Hematopoietic multipotent progenitor cell treated with erythropoietin and hydrocortisone succinate and interleukin-3 and kit ligand, for 4 days (in vitro differentiated cells): ENCODE data around the gene SLC2A4RG.

ENCODE experiments used
- DNase-seq: peaks from one replicate; pipeline ENCODE4 v3.0.0-alpha.2; 2015

The SLC2A4RG gene, protein sequence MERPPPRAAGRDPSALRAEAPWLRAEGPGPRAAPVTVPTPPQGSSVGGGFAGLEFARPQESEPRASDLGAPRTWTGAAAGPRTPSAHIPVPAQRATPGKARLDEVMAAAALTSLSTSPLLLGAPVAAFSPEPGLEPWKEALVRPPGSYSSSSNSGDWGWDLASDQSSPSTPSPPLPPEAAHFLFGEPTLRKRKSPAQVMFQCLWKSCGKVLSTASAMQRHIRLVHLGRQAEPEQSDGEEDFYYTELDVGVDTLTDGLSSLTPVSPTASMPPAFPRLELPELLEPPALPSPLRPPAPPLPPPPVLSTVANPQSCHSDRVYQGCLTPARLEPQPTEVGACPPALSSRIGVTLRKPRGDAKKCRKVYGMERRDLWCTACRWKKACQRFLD

DNA sequence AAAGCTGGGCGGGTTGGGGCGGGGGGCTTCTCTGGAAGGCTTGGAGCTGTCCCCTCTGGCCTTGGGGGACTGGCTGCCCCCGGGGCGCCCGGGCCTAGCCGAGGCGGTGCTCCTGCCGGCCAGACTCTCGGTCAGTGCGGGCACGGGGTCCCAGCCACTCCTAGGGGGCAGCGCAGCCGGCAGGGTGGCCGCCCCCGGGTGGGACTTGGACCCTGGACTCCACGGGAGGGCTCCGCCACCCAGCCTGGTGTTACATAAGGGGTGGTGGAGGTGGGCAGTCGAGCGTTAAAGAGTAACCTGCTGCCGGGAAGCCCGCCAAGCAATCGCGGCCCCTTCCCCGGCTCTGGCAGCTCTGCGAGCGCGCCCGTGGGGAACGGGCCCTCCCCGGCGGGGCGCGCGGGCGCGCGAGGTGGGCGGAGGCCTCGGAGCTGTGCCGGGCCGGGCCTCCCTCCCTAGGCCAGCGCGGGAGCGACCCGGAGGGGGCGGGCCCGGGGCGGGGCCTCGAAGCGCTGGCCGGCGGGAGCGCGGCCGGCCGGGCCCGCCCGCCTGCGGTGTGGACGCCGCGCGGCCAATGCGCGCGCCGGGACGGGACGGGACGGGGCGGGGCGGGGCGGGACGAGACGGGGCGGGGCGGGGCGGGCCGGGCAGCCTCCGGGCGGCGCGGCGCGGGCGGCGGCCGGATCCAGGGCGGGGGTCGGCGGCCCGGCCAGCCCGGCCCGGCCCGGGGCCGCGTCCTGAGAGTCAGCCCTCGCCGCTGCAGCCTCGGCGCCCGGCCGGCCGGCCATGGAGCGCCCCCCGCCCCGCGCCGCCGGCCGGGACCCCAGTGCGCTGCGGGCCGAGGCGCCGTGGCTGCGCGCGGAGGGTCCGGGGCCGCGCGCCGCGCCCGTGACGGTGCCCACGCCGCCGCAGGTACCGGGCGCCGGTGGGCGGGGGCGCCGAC, at the start of gene SLC2A4RG:
Gene SLC2A4RG, plus strand, starts transcription at position 647 of the 940 bp plus-strand sequence. Its CDS starts 137 bp downstream, at position 784.
- DNase-seq, result peak; percentile 91

DNA sequence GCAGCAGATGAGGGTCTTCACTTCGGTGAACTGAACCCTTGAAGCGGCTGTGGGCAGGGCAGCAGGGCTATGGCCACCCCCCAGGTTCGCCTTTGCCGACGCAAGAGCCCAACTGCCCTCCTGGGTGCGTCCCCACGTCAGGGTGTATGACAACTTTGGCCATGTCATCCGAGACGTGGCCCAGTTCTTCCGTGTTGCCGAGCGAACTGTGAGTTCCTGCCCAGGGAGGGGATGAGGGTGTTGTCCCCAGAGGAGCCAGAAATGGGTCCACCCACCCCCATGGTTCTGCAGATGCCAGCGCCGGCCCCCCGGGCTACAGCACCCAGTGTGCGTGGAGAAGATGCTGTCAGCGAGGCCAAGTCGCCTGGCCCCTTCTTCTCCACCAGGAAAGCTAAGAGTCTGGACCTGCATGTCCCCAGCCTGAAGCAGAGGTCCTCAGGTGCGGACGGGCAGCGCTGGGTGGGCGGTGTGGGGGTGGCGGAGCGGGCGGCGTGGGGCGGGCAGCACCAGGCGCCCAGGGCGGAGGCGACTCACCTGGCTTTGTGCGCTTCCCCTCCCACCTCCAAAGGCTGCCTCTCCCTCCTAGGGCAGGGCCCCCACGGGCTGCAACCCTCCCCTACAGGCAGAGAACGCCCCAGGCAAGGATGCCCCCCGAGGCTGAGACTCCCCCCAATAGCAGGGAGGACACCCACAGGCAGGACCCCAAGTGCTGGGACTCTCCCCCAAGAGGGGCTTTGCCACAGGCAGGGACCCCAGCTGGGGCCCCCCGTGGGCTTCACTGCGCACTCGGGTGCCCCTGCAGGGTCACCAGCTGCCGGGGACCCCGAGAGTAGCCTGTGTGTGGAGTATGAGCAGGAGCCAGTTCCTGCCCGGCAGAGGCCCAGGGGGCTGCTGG, 49.3 kb upstream of the SLC2A4RG start:
- DNase-seq, result no peak

DNA sequence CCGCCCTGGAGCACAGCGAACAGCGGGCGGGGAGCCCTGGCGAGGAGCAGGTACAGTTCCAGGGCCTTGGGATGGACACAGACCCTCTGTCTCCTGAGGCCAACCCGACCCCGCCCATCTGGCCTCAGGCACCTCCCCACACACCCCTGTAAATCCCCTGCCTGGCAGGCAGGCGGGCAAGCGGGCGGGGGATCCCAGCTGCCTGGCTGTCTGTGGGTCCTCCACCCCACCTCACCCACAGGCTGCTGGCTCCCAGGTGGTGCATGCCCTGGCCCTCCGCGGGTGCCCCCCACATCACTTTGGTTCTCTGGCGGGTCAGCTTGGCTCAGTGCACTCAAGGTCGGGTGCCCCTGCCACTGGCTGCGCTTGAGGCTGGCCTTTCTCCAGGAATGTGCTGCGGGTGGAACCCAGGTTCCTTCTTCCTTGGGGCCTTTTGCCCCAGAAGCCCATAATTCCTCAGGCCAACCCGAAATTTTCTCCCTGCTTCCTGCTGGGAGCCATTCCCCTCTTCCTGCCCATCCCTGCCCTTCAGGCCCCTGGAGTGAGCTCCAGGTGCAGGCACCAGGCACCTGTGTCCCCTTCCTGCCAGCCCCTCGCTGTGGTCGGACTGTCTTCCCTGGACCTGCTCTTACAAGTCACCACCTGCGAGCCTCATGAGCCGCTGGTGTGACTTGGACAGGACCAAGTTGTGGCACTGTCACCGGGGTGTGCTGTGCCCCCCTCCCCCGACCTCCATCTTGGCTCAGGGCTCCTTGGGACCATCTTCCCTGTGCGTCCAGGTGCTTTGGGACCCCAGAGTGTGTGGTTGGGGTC, 48.5 kb upstream of the SLC2A4RG start:
- DNase-seq, result no peak

DNA sequence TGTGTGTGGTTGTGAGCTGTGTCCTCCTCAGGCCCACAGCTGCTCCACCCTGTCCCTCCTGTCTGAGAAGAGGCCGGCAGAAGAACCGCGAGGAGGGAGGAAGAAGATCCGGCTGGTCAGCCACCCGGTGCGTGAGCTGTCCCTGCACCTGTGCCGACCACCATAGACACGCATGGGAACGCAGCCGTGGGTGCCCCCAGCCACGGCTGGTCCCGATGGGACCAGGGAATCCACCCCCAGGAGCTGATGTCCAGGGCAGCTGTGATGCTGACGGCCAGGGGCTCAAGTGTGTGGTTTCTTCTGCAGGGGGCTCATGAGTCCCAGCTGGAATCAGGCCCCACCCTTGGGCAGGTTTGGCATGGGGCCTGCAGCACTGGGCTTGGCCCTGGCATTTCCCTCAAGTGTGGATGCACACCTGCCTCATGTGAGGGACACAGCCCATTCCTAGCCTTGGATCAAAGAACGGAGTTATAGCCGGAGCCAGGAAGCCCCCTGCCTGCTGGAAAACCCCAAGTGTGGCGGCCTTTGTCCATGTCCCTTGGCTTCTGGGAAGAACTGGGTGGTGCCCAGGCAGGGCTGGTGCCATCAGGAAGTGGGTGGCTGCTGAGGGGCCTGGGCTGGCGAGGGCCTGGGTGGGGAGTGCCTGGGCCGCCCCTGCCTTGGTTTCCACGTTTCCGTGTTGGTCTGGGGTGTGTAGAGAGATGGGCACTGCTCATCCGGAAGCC, 47.7 kb upstream of the SLC2A4RG start:
- DNase-seq, result no peak

DNA sequence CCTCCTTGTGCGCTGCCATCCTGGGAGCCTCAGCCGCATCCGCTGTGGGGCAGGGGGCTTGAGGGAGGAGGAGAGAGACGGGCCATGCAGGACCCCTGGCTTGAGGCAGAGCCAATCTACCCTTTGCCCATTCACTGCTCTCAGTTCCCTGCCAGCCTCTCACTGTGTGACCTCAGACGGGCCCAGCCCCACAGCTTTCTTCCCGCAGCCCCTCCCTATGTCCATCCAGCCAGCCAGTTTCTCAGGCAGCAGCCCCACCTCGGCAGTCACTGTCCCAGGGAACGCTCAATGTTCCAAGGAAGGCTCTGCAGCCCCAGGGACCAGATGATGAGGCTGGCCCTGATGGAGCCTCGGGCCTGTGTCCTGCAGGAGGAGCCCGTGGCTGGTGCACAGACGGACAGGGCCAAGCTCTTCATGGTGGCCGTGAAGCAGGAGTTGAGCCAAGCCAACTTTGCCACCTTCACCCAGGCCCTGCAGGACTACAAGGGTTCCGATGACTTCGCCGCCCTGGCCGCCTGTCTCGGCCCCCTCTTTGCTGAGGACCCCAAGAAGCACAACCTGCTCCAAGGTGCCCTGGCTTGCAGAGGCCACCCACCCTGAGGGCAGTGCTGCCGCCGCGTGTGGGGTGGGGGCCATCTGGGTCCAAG, 47.0 kb upstream of the SLC2A4RG start:
- DNase-seq, result no peak

DNA sequence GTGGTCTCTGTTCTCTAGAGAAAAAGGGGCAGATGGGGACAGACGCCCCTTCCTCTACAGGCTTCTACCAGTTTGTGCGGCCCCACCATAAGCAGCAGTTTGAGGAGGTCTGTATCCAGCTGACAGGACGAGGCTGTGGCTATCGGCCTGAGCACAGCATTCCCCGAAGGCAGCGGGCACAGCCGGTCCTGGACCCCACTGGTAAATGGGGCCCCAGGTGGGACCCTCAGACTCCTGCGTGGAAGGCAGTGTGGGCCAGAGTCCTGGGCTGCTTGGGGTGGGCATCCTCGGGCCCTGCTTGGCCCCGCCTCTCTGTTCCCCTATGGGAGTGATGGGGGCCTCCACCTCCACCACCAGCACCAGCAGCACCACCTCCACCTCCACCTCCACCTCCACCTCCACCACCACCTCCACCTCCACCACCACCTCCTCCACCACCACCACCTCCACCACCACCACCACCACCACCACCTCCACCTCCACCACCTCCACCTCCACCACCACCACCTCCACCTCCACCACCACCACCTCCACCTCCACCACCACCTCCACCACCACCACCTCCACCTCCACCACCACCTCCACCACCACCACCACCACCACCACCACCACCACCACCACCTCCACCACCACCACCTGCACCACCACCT, 46.4 kb upstream of the SLC2A4RG start:
- DNase-seq, result no peak

DNA sequence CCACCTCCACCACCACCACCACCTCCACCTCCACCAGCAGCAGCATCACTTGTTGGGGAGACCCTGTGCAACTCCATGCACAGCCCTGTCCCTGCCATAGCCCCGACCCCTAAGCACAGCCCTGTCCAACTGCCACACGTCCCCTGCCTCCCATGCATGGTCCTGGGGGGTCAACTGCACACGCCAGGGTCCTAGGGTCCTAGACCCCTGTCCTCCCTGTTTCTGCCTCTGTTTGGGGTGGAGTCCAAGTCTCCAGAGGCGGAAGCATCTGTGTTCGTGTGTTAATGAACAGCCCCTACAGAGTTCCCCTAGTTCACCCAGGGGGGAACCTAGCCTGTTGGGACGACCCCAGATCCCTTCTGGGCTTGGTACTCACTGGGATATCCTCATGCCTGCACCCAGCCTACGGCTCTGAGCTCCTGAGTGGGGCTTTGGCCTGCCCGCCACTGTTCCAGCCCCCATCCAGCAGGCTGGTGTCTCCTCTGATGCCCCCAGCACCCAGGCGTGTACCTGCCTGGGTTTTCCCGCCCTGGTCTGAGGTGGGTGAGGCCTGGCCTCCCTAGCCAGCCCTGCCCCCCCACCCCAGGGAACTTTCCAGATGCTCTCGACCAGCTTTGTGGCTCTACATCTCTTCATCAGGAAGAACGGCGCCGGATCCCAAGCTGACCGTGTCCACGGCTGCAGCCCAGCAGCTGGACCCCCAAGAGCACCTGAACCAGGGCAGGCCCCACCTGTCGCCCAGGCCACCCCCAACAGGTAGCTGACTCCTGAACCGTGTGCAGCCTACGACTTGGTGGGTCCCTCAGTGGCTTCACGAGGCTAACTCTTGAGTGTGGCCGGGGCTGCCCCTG, 45.6 kb upstream of the SLC2A4RG start:
- DNase-seq, result no peak

DNA sequence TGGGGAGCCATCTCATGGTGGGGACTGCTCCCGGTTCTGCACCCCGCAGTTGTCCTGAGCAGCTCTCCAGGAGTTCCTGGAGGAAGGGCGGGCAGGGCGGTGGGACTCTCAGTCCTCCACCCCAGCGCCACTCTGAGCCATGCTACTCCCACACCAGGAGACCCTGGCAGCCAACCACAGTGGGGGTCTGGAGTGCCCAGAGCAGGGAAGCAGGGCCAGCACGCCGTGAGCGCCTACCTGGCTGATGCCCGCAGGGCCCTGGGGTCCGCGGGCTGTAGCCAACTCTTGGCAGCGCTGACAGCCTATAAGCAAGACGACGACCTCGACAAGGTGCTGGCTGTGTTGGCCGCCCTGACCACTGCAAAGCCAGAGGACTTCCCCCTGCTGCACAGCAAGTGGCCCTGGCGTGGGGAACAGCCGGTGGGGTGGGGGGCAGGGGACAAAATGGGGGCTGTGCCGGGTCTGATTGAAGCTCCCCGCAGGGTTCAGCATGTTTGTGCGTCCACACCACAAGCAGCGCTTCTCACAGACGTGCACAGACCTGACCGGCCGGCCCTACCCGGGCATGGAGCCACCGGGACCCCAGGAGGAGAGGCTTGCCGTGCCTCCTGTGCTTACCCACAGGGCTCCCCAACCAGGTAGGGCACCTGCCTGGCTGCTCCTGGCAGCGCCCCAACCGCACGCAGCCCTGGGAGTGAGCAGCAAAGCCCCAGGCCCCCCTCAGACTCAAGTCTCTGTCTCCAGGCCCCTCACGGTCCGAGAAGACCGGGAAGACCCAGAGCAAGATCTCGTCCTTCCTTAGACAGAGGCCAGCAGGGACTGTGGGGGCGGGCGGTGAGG, 44.8 kb upstream of the SLC2A4RG start:
- DNase-seq, result no peak

DNA sequence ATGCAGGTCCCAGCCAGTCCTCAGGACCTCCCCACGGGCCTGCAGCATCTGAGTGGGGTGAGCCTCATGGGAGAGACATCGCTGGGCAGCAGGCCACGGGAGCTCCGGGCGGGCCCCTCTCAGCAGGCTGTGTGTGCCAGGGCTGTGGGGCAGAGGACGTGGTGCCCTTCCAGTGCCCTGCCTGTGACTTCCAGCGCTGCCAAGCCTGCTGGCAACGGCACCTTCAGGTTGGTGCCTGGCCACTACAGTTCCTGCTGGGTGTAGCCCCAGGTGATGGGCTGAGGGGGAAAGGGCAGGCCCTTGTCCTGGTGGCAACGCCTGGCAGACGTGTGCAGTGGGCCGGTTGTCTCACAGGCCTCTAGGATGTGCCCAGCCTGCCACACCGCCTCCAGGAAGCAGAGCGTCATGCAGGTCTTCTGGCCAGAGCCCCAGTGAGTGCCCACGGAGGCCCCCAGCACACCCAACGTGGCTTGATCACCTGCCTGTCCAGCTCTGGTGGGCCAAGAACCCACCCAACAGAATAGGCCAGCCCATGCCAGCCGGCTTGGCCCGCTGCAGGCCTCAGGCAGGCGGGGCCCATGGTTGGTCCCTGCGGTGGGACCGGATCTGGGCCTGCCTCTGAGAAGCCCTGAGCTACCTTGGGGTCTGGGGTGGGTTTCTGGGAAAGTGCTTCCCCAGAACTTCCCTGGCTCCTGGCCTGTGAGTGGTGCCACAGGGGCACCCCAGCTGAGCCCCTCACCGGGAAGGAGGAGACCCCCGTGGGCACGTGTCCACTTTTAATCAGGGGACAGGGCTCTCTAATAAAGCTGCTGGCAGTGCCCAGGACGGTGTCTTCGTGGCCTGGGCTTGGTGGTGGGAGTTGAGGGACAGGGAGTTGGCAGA, 43.9 kb upstream of the SLC2A4RG start:
- DNase-seq, result no peak

DNA sequence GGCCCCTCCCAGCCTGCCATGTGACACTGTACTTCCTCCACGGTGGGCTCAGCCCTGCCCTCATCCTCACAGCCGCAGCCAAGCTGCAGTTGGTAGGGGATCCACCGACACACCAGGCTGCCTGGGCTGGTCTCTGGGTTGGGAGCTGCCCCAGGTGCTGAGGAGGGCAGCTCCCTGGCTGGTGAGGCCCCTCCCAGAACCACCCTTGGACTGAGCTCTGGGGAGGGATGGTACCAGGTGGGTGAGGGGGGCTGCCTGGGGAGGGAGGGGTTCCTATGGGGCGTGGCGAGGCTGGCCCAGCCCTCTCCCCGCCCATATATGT, 43.3 kb upstream of the SLC2A4RG start:
- DNase-seq, result peak; percentile 83

DNA sequence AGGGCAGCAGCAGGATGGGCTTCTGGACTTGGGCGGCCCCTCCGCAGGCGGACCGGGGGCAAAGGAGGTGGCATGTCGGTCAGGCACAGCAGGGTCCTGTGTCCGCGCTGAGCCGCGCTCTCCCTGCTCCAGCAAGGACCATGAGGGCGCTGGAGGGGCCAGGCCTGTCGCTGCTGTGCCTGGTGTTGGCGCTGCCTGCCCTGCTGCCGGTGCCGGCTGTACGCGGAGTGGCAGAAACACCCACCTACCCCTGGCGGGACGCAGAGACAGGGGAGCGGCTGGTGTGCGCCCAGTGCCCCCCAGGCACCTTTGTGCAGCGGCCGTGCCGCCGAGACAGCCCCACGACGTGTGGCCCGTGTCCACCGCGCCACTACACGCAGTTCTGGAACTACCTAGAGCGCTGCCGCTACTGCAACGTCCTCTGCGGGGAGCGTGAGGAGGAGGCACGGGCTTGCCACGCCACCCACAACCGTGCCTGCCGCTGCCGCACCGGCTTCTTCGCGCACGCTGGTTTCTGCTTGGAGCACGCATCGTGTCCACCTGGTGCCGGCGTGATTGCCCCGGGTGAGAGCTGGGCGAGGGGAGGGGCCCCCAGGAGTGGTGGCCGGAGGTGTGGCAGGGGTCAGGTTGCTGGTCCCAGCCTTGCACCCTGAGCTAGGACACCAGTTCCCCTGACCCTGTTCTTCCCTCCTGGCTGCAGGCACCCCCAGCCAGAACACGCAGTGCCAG, 42.8 kb upstream of the SLC2A4RG start, which contains the start of gene TNFRSF6B:
Gene TNFRSF6B, plus strand, starts transcription at position 25 of the 729 bp plus-strand sequence. Its CDS starts 116 bp downstream, at position 141.
- no peak for DNase-seq

DNA sequence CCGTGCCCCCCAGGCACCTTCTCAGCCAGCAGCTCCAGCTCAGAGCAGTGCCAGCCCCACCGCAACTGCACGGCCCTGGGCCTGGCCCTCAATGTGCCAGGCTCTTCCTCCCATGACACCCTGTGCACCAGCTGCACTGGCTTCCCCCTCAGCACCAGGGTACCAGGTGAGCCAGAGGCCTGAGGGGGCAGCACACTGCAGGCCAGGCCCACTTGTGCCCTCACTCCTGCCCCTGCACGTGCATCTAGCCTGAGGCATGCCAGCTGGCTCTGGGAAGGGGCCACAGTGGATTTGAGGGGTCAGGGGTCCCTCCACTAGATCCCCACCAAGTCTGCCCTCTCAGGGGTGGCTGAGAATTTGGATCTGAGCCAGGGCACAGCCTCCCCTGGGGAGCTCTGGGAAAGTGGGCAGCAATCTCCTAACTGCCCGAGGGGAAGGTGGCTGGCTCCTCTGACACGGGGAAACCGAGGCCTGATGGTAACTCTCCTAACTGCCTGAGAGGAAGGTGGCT, 42.2 kb upstream of the SLC2A4RG start:
- DNase-seq, result no peak

DNA sequence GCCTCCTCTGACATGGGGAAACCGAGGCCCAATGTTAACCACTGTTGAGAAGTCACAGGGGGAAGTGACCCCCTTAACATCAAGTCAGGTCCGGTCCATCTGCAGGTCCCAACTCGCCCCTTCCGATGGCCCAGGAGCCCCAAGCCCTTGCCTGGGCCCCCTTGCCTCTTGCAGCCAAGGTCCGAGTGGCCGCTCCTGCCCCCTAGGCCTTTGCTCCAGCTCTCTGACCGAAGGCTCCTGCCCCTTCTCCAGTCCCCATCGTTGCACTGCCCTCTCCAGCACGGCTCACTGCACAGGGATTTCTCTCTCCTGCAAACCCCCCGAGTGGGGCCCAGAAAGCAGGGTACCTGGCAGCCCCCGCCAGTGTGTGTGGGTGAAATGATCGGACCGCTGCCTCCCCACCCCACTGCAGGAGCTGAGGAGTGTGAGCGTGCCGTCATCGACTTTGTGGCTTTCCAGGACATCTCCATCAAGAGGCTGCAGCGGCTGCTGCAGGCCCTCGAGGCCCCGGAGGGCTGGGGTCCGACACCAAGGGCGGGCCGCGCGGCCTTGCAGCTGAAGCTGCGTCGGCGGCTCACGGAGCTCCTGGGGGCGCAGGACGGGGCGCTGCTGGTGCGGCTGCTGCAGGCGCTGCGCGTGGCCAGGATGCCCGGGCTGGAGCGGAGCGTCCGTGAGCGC, 41.6 kb upstream of the SLC2A4RG start:
- DNase-seq, result no peak

DNA sequence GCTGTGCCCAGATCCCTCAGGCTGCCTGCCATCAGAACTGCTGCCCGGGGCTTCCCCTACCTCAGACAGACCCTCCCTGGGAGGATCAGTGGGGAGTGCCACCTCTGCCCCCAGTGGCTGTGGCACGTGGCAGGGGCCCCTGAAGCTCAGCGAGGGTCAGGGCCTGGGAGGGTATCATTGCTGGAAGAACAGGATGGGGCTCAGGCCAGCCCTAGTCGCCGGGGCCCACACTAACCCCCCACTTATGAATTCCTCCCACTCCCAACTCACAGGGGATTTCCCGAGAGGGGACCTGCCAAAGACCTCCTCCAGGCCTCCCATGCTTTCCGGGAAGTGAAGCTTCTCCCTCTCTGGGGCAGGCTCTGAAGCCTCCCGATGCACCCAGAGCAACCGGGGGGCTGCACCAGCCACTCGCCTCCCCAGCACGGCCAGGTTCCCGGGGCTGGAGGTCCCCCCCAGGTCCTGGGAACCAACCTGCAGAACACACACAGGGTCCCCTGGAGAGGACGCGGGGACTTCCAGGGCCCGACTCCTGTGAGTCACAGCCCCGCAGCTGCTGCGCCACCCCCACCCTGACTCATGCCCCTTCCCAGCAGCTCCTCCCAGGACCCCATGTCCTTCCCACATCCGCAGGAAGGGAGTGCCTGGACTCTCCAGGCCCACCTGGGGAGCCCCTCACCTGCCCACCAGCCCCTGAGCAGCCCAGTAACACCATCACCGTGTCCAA, 40.7 kb upstream of the SLC2A4RG start:
- no peak for DNase-seq
